GM21390 (cell line): Measurements from ENCODE around the gene LCMT1.
"Not testable (repeated sequence)": the region's sequence is repeated elsewhere in the genome, so short reads cannot be mapped to it uniquely, and the experiment has no call there.

ENCODE experiments used
- ATAC-seq: cut with Tn5 transposase; IDR thresholded peaks from one replicate; pipeline ENCODE4 v1.9.1; 2021; ENCODE audit not compliant: unreplicated experiment

The LCMT1 gene

DNA sequence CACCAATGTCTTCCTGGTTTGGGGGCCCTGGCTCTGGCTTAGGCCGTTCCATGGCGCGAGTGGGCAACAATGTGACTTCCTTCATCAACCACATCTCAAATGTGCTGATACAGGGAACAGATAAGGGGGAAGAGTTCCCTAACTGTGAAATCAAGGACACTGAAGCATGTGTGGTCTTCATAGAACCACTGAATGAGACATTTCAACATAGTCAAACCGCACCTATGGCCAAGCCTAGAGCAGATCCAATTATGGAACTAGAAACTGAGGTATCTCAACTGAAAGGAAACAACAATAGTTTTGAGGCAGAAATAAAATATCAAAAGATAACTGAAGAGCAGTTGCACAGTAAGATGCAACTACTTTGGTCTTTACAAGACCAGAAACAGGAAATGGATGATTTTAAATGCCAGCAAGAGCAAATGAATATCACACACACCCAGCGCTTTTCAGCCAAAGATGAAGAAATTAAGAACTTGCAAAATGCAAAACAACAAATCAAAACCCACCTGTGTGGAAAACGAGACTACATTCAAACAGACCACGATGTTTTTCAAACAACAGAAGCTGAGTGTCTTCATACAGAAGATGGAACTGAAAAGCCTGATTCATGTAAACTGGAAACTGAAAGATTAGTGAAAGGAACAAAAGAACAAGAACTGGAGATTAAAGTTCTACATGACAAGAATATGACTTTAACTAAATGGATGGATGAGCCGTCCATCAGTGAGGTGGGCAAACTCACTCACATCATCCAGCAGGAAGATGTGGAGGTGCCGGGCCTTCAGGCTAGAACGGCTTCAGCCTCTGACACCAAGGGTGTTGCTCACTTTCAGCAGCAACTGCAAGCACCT, 18.1 kb upstream of the LCMT1 start:
- peak; percentile 74 for ATAC-seq

DNA sequence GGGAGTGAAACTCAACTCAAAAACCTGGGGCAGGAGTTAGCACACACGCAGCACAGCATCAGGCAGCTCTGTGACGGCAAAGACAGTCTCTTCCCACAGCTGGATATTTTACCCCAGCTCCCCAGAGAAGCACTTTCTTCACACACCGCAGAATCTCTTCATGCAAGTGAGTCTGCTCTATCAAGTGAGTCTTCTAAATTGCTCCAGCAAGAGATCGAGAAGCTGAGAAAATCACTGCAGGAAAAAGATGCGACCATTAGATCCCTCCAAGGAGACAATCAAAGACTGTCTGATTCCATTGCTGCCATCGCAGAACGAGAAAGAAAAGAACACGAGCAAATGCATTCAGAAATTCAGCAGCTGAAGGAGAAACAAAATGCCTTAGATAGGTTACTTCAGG, 16.9 kb upstream of the LCMT1 start:
- no peak for ATAC-seq

DNA sequence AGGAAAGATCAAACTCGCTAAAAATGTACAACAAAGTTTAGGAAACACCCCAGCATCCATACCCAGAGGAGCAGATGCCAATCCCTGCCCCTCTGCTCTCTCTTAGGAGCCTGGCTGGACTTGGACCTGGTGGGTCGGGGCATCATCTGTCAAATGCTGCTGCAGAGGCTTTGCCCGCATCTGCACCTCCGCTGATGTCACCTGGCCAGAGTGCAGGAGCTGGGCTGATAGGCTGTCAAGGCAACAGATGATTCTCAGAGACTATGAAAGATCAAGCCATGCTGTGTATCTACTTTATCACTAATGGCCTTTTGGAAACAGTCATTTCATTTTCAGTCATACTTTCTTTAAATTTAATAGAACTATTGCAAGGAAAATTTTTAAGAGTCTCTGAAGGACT, 15.9 kb upstream of the LCMT1 start:
- no peak for ATAC-seq

DNA sequence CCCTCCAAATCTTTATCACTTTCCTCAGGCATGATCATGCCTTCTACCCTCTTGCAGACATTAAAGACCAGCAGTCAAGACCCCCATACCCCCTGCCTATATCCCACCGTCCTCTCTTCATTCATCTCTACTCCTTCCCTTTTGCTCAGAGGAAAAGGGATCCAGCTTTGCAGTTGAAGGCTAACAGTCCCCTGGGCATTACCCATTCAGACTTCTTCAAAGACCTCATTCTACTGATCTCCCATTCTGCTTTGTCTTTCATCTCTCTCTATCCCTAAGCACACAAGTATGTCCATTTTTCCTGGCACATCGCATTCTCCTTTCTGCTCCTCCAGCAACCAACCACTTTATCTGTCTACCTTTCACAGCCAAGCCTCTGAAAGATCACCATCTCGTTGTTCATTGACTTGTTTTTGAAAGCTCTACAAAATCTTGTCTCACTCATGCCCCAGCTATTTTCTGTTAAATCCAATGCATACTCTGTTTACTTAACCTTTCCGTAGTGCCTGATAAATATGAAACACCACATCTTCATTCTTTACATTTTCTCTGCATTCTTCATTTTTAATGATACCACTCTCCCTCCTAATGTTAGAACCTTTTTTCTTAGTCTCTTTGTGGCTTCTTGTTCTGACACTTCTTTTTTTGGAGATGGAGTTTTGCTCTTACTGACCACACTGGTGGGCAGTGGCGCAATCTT, 14.1 kb upstream of the LCMT1 start:
- no peak for ATAC-seq

DNA sequence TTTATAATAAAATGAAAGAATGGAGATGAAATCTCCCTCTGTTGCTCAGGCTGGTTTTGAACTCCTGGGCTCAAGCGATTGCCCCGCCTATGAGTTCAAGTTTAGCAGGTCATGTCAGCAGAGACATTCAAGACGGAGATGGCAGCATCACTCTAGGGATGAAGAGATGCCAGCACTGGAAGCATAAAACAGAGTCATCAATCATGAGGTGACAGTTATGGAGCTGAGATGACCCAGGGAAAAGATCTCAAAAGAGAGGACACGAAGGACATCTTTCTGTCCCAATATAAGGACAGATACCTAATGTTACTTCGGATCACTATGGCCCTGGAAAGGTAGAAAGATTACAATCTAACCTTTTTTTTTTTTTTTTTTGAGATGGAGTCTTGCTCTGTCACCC, 11.0 kb upstream of the LCMT1 start:
- no peak for ATAC-seq

DNA sequence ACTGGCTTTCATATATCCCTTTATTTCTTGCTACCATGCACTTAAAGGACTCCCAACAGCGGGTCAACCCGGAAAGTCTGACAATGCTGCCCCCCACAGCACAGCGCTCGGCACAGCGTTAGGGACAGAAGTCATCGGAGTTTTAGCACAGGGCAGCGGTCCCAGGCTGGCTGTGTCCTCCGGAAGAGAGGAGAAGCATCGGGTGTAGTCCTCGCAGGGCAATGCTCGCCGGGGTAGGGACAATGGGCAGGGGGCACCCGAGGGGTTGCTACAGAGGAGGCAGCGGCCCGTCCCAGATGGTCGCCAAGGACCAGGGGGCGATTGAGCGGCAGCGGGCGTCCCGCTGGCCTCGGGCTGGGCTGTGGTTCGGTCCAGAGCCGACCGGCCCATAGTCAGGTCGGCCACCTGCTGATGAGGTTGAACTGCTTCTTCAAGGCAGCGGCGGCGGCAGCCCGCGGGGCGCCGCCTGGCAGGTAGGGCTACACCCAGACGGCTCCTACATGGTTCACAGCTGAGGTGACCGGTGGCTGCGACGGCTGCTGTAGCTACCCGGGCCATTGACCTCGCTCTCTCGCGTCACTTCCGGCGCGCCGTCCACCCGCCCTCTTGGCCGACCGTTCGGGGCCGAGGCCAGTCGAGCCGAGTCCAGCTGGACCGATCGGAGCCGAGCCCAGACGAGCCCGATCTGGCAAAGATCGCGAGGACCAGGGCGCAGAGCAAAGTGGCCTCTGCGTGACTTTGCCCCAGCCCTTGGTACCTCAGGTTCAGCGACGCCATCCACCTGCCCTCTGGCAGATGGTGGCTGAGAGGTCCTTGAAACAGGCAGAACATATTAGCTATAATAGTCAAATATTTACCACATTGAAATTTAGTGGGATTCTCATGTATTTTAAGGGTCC, 4.7 kb upstream of the LCMT1 start:
- peak; percentile 42 for ATAC-seq

DNA sequence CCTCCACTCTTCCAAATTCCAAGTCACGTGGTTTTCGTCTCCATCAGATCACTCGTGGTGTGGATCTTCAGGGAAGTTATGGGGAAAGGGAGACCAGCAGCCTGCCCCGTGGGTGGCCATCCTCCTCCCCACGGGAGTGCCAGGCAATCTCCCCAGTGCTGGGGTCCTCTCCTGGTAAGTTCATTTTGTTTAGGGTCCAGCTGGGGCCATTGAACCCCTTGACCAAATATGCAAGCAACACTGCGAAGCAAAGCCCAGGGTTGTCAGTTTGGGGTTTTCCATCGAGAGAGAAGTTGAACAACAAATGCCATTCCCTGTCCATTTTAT, 4.1 kb upstream of the LCMT1 start:
- no peak for ATAC-seq

DNA sequence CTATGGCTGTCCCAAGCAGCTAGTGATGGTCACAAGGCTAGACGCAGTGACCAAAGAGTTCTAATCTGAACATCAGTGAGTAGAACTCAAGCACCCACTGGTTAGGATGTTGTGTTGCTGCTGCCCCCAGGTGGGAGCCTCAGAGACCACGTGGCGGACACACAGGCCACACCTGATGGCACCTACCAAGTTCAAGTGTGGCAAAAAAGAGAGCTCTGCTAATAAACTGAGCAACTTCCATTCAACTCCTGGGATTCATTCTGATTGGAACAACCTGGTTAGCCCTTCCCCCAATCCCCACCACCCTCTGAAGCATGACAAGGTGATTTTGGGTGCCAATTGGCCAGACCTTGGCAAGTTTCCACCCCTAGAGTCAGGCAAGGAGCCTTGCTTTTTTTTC, 3.5 kb upstream of the LCMT1 start:
- no peak for ATAC-seq

DNA sequence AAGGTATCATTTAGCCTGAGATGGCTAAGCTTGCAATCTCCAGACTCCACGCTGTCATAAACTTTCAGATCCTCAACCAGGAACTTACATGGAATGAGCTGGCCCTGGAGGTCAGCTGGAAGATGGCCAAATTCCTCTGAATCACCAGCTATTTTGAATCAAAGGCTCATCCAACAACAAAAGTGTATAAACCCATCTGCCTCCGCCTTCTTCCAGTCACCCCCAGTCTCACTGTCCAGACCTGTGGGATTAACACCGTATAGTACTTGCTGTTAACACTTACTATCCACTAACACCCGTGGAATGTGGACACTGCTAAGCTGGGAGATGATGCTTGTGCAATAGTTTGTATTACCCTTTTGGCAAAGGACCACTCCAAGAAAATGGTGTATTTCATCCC, 1.9 kb upstream of the LCMT1 start:
- ATAC-seq = no peak

DNA sequence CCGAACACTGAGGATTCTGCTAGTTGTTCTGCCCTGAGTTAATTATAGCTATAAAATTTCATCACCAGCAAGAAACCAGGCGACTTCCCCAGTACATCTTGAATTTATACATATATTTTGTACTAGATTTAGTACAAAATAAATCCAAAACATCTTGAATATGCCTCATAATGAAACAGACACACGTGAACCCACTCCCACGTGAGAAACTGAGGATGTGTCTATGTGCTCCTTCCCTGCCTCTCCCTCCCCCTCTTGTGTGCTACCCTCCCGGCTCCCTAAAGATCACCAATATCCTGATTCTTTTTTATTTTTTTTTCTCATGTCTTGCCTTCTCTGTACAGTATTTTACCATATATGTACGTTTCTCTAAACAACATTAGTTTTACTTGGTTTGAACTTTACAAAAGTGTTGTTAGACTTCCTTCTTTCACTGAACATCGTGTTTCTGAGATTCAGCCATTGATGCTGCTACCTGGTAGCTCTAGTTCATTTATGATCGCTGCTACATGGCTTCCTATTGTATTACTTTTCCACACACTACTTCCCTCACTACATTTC, 1.1 kb upstream of the LCMT1 start:
- ATAC-seq = no peak

DNA sequence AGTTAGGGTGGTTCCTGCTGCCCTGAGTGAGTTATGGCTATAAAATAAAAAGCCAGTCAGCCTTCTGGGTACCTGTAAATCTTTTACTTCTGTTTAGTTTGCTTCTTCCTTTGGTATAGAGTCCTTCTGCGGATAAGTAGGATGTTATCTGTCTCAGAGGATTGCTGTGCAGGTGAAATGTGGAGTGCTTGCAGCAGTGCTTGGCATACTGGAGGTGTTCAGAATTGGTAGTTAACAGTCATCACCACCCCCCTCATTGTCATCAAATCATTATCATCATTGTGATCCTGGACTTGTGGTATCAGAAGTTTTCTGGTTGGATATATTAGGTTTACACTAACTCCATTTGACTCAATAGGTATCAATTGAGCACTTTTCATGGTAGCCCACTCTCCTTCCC, 2.6 kb downstream of the LCMT1 start:
- ATAC-seq = no peak

DNA sequence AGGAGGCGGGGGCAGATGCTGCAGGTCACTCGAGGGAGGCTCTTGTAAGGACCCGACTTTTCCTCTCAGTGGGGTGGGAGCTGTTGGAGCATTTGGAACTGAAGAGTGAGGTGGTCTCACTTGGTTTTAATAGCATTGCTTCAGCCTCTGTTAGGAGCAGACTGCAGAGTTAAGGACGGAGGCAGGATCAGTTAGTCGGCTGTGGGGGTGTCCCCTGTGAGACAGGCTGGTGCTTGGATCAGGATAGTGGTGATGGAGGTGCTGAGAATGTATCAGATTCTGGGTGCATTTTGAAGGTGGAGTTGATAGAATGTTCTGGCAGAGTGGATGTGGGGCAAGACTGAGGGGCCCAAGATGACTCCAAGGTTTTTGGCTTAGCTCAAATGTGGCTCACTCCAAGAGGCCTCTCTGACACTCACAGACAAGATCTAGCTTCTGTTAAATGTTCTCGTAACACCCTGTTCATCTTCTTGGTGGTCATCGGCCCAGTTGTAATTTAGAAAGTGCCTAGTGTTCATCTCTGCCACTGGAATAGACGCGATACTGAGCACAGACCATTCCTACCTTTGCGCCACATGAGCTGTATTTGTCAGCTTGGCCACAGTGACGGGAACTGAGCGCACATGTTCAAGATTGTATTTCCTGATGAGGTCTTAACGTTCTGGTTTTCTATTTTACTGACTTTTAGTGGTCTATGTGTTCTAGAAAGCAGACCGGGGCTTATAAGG, 7.5 kb downstream of the LCMT1 start:
- ATAC-seq = no peak

DNA sequence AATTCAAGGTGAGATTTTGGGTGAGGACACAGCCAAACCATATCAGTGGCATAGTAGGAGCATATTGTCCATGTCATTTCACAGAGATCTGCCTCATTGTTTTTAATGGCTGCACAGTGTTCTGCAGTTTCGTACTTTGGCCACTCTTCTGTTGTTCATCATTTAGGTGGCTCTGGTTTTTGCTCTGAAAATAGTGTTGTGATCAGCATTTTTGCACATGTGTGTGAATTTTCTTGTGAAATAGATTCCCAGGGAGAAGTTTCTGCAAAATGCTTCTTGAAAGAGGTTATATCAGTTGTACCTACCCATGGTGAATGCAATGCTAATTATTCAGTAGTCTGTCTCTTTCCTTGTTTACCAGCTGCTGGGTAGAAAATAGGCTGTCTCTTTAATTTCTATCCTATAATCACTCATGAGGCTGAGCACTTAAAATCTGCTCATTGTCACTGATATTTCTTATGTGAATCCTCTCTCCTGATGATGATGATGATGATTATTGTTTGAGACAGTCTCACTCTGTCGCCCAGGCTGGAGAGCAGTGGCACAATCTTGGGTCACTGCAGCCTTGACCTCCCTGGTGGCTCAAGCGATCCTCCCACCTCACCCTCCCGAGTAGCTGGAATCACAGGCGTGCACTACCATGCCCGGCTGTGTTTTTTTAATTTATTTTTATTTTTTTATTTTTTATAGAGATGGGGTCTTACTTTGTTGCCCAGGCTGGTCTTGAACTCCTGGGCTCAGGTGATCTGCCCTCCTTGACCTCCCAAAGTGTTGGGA, 10.5 kb downstream of the LCMT1 start:
- no peak for ATAC-seq

DNA sequence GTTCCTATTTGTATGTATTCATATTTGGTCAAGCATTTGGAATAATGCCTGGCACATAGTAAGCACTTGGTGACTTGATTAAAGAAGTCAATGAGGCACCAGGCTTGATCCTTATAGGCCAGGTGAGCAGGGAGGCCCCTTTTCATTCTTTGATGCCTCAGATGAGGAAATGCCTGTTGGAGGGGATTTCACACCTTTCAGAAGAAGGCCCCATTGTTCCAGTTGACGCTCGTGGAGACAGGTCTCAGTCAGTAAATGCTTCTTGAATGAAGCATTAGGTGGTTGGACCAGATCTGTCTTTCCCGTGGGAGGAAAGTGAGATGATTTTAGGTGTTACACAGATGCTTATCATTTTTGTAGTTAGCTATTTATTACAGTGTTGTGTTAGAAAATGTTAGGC, 13.0 kb downstream of the LCMT1 start:
- no peak for ATAC-seq

DNA sequence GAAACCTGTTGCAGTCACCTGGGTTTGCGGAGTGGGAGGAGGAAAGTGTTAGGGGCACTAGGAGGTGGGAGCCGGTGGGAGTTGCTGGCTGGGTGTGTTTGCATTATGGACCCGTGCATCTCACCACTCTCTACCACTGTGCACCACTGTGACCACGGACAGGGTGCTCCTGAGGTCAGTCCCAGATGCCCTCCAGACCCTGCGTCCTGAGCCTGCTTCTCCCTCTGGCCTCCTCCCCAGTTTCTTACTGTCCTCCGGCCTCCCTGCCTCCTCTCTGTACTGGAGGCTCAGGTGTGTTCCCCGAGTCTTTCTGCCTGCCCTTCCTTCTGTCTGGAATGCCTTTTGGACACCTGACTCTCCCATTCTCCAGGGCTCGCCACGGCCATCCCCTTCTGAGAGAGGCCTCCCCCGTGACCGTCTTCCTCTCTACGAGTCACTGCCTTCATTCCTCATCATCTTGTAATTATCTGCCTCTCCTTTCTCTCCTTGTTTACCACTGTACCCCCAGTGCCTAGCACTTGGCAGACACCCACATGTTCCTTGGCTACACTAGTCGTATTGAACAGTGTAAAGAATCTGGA, 14.6 kb downstream of the LCMT1 start:
- ATAC-seq = not testable (repeated sequence)

DNA sequence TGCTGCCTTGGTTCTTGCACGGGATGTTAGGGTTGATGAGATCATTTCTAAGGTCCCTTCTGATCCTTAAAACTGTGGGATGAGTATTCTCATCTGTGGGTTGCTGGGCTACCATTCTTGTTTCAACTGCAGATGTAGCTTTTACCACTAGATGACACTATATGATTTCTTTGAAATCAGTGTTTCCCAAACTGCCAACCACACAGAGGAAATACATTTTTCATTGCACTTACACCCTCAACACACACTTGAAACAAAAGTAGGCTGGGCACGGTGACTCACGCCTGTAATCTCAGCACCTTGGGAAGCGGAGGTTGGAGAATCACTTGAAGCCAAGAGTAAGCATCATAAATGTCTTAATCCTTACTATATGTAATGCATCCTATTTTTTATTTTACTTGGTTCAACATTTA, 15.3 kb downstream of the LCMT1 start:
- no peak for ATAC-seq

DNA sequence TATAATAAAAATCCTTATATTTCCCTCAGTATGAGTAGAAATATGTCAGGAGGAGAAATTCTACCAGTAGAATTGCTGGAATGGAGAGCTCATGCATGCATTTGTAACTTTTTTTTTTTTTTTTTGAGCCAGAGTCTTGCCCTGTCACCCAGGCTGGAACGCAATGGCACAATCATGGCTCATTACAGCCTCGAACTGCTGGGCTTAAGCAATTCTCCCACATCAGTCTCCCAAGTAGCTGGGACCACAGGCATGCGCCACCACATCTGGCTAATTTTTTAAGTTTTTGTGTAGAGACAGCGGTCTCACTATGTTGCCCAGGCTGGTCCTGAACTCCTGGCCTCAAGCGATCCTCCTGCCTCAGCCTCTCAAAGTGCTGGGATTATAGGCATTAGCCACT, 21.2 kb downstream of the LCMT1 start:
- ATAC-seq = not testable (repeated sequence)

DNA sequence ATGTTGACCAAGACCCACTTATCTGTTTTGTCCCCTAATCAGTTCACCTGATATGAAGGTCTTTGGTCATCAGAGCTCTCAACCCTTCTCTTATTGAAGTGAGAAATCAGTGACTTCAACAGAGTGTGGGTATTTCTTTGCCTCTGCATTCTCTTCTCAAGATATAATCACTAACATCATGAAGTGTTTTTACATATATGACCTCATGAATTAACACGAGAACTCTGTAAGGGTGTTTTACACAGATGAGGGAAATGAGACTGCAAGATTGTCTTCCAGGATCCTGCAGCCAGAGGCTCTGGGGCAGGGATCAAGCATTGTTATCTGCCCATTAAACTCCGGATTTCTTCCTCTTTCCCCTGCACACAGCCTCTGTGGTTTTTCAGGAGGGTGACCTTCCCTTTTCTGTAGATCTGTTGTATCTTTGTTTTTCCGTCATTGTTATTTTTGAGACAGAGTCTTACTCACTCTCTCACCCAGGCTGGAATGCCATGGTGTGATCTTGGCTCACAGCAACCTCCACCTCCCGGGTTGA, 22.7 kb downstream of the LCMT1 start:
- no peak for ATAC-seq

DNA sequence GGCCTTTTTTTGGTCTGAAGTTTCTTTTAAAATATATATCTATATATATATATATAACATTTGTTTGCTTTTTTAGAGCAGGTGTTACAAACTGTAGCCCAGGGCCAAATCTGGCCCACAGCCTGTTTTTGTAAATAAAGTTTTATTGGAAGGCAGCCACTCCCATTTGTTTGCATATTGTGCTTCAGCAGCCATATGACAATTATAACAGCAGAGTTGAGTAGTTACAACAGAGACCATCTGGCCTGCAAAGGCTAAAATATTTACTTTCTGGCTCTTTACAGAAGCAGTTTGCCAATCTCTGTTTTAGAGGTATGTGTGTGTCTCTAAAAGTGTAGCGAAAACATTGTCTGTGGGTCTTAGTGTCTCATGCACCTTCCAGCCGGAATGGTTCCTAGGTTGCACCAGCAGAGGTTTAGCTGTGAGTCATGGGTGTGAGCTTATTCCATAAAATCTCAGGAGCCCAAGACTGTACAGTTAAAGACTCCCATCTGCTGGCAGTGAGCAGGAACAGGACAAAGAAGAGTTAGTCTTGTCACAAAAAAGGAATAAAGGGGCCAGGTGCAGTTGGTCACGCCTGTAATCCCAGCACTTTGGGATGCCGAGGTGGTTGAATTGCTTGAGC, 23.8 kb downstream of the LCMT1 start:
- ATAC-seq = no peak
